GM12878 (cell line): ENCODE results near the gene LAMA2. TPM values are rescaled to one million over a fixed set of nuclear protein-coding genes. Genes with fewer than 3 reads are reported as not detected.

Source experiments
- ATAC-seq: fragments of 200-7000 bp; cut with Tn5 transposase; 3 replicates; pipeline ENCODE4 v1.9.1; 2020; ENCODE audit warnings: mild to moderate bottlenecking, moderate library complexity
- BruUV-seq: library from RNA; stranded (reverse); fragments of 400-500 nt; replicated peaks from 2 replicates; lab custom pipeline; 2021; lab: Mats Ljungman, UMichigan
- CTCF ChIA-PET: fragments of 300-600 bp; sonication (Branson Sonifier 250); formaldehyde crosslinking; extraction: SDS; loops from one replicate; lab custom pipeline; 2021; ENCODE audit warnings: inconsistent platforms; lab: Yijun Ruan, JAX
- POLR2A ChIA-PET: fragments of 350-600 bp; formaldehyde crosslinking; extraction: SDS; loops from one replicate; lab custom pipeline; 2021; ENCODE audit warnings: inconsistent platforms; lab: Charles Lee
- RAD21 ChIA-PET: fragments of 300-600 bp; sonication (Branson Sonifier 250); formaldehyde crosslinking; loops from one replicate; lab custom pipeline; 2023; ENCODE audit warnings: antibody characterized with exemption; ENCODE audit not compliant: unreplicated experiment; lab: Charles Lee
- SMC1A ChIA-PET: fragments of 300-600 bp; sonication (Branson Sonifier 250); formaldehyde crosslinking; loops from one replicate; lab custom pipeline; 2023; ENCODE audit not compliant: unreplicated experiment, uncharacterized antibody; lab: Charles Lee
- DNase-seq: peaks from one replicate; pipeline ENCODE4 v3.0.0-alpha.2; 2011; ENCODE audit warnings: low read depth, low spot score
- FAIRE-seq: peaks from 3 replicates; lab custom pipeline; 2011; peaks lifted over from hg19 to GRCh38; lab: Jason Lieb, UNC
- H2AFZ ChIP-seq: 2 replicates; pipeline ENCODE4 v1.6.0; 2011; ENCODE audit warnings: low read depth, low read length, control low read depth; ENCODE audit not compliant: control insufficient read depth
- H3K27ac ChIP-seq: 2 replicates; pipeline ENCODE4 v1.5.1; 2011; ENCODE audit warnings: control low read depth; ENCODE audit not compliant: control insufficient read depth, insufficient read depth
- H3K27me3 ChIP-seq, 2 experiments: replicated peaks in 1 of 2; 2 replicates each; pipeline versions ENCODE4 v1.6.0 to v1.6.1; 2011; ENCODE audit warnings: low read length in 1 of 2; ENCODE audit not compliant: control insufficient read depth in 2 of 2, insufficient read depth in 2 of 2
- H3K36me3 ChIP-seq, 2 experiments: 2 replicates each; pipeline ENCODE4 v1.5.1; 2011; ENCODE audit warnings: low read length in 1 of 2; ENCODE audit not compliant: control insufficient read depth in 2 of 2, insufficient read depth in 2 of 2
- H3K4me1 ChIP-seq: 2 replicates; pipeline ENCODE4 v1.6.1; 2011; ENCODE audit warnings: mild to moderate bottlenecking, low read length, moderate library complexity, mixed read lengths; ENCODE audit not compliant: control insufficient read depth, insufficient read depth
- H3K4me2 ChIP-seq: 2 replicates; pipeline ENCODE4 v1.6.0; 2011; ENCODE audit warnings: control low read depth; ENCODE audit not compliant: control insufficient read depth, insufficient read depth
- H3K4me3 ChIP-seq: fragments of 200-600 bp; sonication (generic); 2 replicates; pipeline ENCODE4 v1.5.1; 2016
- H3K79me2 ChIP-seq: 2 replicates; pipeline ENCODE4 v1.6.0; 2011; ENCODE audit warnings: low read length; ENCODE audit not compliant: control insufficient read depth, insufficient read depth
- H3K9ac ChIP-seq: 2 replicates; pipeline ENCODE4 v1.8.0; 2011; ENCODE audit warnings: low read length, control low read depth, mixed read lengths; ENCODE audit not compliant: control insufficient read depth, insufficient read depth
- H3K9me3 ChIP-seq: replicated peaks from 3 replicates; pipeline ENCODE4 v1.5.1; 2011; ENCODE audit warnings: mild to moderate bottlenecking, low read length; ENCODE audit not compliant: control insufficient read depth, insufficient read depth
- H4K20me1 ChIP-seq: 2 replicates; pipeline ENCODE4 v1.6.0; 2011; ENCODE audit not compliant: control insufficient read depth, insufficient read depth
- NFYB ChIP-seq: IDR thresholded peaks from 2 replicates; pipeline ENCODE4 v1.6.1; 2011; ENCODE audit warnings: low read depth, mild to moderate bottlenecking, low read length, improper control_type of control experiment, moderate library complexity; ENCODE audit not compliant: insufficient read depth
- NR2C2 ChIP-seq: IDR thresholded peaks from 2 replicates; pipeline ENCODE4 v1.6.1; 2011; ENCODE audit warnings: borderline replicate concordance, low read depth; ENCODE audit not compliant: control insufficient read depth, insufficient read length
- POLR2A ChIP-seq: IDR thresholded peaks from 2 replicates; pipeline ENCODE4 v1.6.1; 2011; ENCODE audit warnings: low read depth, mild to moderate bottlenecking, low read length
- RELA ChIP-seq: fragments of 450-650 bp; IDR thresholded peaks from 2 replicates; pipeline ENCODE4 v1.8.0; 2014; ENCODE audit warnings: borderline replicate concordance; ENCODE audit not compliant: partially characterized antibody
- ZBTB40 ChIP-seq: fragments of 450-650 bp; IDR thresholded peaks from 2 replicates; pipeline ENCODE4 v1.6.1; 2016; ENCODE audit warnings: mild to moderate bottlenecking, moderate library complexity, borderline replicate concordance
- ZNF24 ChIP-seq: fragments of 450-650 bp; IDR thresholded peaks from 2 replicates; pipeline ENCODE4 v1.6.1; 2017; ENCODE audit warnings: antibody characterized with exemption, mild to moderate bottlenecking
- WGBS: methylation state at CpG from one replicate; pipeline ENCODE4 v1.1.6; 2016; ENCODE audit warnings: low lambda C conversion rate; ENCODE audit not compliant: insufficient replicate concordance, insufficient coverage; ENCODE audit errors: missing lambda C conversion rate; 5-methylcytosine and 5-hydroxymethylcytosine counted together
- in situ Hi-C: fragments of 300-500 bp; cut with MboI; formaldehyde crosslinking; loops from 9 replicates; pipeline ENCODE4 v1.14.3; 2018; ENCODE audit warnings: mixed read lengths
- intact Hi-C: fragments of 100-400 bp; cut with micrococcal nuclease; formaldehyde crosslinking; loops from one replicate; pipeline ENCODE4 v1.14.2; 2022; ENCODE audit not compliant: unreplicated experiment
- polyA plus RNA-seq, 11 experiments: library from polyadenylated mRNA; depleted of rRNA in 4 of 11; unstranded in 6 of 11; stranded (reverse) in 5 of 11; fragments of >200 nt; fragmentation: Nextera tagmentation in 4 of 11; fragmentation: Illumina TruSeq in 1 of 11; extraction: Ambion mirVana in 4 of 11; extraction: Trizol in 1 of 11; gene quantifications; 1 replicate in 1 of 11; 2 replicates in 10 of 11; pipeline versions ENCODE4 v1.2.1 to v1.2.3, GENCODE V29; 2011 to 2016; ENCODE audit warnings: inconsistent platforms in 2 of 11, missing spikeins in 2 of 11, low read depth in 1 of 11
- total RNA-seq, 4 experiments: library from RNA; depleted of rRNA in 3 of 4; stranded (reverse); fragments of >200 nt in 3 of 4; fragmentation: Illumina TruSeq in 1 of 4; extraction: Trizol in 1 of 4; gene quantifications; 2 replicates each; pipeline versions ENCODE4 v1.2.1 to v1.2.3, GENCODE V29; 2013 to 2021

The LAMA2 gene
- total and polyA plus RNA-seq, 10 of the 15 experiments (the other 5 are each of a cell fraction or from before 2014, with no cell fraction given) = 0.04 to 2.0 (median 0.37) TPM; not detected in 1

GRCh38 chr6:129111346-129111745 is 228.4 kb downstream of the LAMA2 start (continued):
- TF ChIP-seq RELA (no peak), ZNF24 (no peak)

DNA sequence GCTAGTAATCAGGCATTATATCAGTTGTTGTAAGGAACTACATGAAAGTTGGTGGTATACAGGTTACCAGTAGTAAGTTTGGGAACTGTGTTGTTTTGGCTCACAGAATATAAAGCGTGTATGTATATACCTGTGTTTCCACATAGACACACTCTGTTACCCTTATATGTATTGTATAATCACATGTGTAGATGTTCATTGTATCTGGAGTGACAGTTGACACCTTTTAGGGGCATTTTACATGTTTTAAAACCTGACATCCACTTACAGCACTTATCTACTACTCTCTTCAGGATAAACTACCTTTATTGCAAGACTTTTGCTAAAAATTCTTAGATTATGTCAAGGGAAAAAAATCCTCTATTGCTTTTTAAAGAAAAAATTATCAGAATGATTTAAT is 228.9 kb downstream of the LAMA2 start:
- Histone ChIP-seq H3K4me3 (no peak overlapping the region), H3K4me2 (no peak overlapping the region), H3K27me3 (no peaks in the 10 kb centered on the region), H3K4me1 (no peaks in the 10 kb centered on the region), H2AFZ (no peak overlapping the region), H3K9ac (no peak overlapping the region), H3K27ac (no peak overlapping the region), H3K79me2 (no peaks in the 10 kb centered on the region), H3K36me3 (no peaks in the 10 kb centered on the region), H3K9me3 (no peaks in the 10 kb centered on the region), H4K20me1 (no peaks in the 10 kb centered on the region)
- no peak for FAIRE-seq
- intact Hi-C loops = no loop called here
- CTCF ChIA-PET = interaction anchor here (1.1 kb wide), 1 partner anchor 10 kb away, joined by 4 read pairs; no protein-coding TSS in a partner anchor
- RAD21 ChIA-PET = no interaction called here
- no peak for DNase-seq
- no TSS peak for BruUV-seq
- TF ChIP-seq ZBTB40 = no peak
- TF ChIP-seq NFYB = no peak
- no peak for TF ChIP-seq NR2C2
- TF ChIP-seq POLR2A = no peak
- POLR2A ChIA-PET = no interaction called here
- in situ Hi-C loops = no loop called here
- ATAC-seq = no peak
- WGBS = 24% methylated on average over 1 of the region's 1 CpG
- SMC1A ChIA-PET = interaction anchor here (1.2 kb wide), 1 partner anchor 24 kb away, joined by 4 read pairs; no protein-coding TSS in a partner anchor
